ENCODE data around the gene CLASP2.

Gene CLASP2

DNA sequence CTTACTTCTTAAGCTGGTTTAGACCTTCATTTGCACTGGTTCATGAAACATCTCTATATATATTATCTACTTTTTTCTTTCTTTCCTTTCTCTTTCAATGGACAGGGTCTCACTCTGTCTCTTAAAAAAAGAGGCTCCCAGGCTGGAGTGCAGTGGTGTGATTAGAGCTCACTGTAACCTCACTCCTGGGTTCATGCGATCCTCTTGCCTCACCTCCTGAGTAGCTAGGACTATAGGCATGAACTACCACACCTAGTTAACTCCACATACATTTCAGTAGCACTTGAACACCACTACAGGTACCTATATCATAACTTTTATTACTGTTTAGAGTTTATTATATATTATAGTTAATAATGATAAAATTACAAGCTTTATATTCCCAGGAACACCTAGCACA lies 160.8 kb downstream of the CLASP2 start:
- TF ChIP-seq, protein P1, sequence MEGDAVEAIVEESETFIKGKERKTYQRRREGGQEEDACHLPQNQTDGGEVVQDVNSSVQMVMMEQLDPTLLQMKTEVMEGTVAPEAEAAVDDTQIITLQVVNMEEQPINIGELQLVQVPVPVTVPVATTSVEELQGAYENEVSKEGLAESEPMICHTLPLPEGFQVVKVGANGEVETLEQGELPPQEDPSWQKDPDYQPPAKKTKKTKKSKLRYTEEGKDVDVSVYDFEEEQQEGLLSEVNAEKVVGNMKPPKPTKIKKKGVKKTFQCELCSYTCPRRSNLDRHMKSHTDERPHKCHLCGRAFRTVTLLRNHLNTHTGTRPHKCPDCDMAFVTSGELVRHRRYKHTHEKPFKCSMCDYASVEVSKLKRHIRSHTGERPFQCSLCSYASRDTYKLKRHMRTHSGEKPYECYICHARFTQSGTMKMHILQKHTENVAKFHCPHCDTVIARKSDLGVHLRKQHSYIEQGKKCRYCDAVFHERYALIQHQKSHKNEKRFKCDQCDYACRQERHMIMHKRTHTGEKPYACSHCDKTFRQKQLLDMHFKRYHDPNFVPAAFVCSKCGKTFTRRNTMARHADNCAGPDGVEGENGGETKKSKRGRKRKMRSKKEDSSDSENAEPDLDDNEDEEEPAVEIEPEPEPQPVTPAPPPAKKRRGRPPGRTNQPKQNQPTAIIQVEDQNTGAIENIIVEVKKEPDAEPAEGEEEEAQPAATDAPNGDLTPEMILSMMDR (IDR thresholded peaks at IDR 0.05; ENCODE audit: low read depth, low read length), result no peak
- Histone ChIP-seq H3K27me3 (no peaks in the 10 kb centered on the region), H3K4me3 (ENCODE audit: low read depth, low read length) (no peak overlapping the region), H3K36me3 (no peaks in the 10 kb centered on the region), H3K9me3 (no peaks in the 10 kb centered on the region), H3K4me1 (no peaks in the 10 kb centered on the region)
- no peak for DNase-seq

DNA sequence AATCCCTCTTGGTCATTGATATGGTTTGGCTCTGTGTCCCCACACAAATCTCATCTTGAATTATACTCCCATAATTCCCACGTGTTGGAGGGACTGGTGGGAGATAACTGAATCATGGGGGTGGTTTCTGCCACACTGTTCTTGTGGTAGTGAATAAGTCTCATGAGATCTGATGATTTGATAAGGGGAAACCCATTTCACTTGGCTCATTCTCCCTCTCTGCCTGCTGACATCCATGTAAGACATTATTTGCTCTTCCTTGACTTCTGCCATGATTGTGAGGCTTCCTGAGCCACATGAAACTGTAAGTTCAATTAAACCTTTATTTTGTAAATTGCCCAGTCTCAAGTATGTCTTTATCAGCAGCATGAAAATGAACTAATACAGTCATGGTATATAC lies 171.0 kb downstream of the CLASP2 start:
- TF ChIP-seq, protein P1 (IDR thresholded peaks at IDR 0.05; ENCODE audit: low read depth, low read length), result no peak
- H3K4me3 ChIP-seq (ENCODE audit: low read depth, low read length), result no peak overlapping the region
- DNase-seq, result no peak
- no peaks in the 10 kb centered on the region for H3K36me3 ChIP-seq
- H3K9me3 ChIP-seq, result no peaks in the 10 kb centered on the region
- H3K4me1 ChIP-seq, result no peaks in the 10 kb centered on the region
- H3K27me3 ChIP-seq, result no peaks in the 10 kb centered on the region

DNA sequence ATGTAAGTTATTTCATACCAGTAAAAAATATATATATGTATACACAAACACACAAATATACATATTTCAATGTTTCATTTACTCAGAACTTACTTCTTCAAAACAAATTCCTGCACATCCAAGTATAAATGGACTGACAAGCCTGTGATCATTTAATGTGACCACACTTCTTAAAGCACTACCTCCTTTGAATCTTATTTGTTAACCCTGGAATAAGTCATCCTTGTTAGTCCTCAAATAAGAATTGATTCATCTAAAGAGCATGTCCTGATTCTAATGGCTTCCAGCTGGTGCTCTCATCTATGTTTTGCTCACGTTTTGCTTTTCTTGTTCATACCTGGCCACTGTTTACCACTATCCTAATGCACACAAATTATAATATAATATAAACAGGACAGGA lies 173.9 kb downstream of the CLASP2 start:
- H3K36me3 ChIP-seq, result no peaks in the 10 kb centered on the region
- no peak for DNase-seq
- no peaks in the 10 kb centered on the region for H3K9me3 ChIP-seq
- H3K4me3 ChIP-seq (ENCODE audit: low read depth, low read length), result no peak overlapping the region
- TF ChIP-seq, protein P1 (IDR thresholded peaks at IDR 0.05; ENCODE audit: low read depth, low read length), result no peak
- H3K4me1 ChIP-seq, result no peaks in the 10 kb centered on the region
- H3K27me3 ChIP-seq, result no peaks in the 10 kb centered on the region

DNA sequence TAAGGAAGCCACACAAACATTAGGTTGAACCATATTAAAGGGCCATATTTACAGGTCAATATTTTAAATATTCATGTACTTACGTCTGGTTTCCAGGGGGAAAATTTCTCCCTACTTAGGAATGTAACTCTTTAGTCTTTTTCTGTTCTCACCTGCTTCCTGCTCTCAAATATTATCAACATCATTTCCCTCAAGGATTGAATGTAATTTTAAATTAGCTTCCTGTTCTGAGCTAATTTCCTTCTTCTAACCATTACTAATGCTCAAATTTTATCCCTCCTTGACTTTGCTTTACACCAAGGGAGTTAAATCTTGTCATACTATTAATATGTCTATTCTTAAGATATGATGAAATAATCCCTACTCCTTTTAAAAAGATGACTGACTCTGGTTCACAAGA lies 174.5 kb downstream of the CLASP2 start:
- H3K4me3 ChIP-seq (ENCODE audit: low read depth, low read length), result no peak overlapping the region
- no peaks in the 10 kb centered on the region for H3K9me3 ChIP-seq
- H3K36me3 ChIP-seq, result no peaks in the 10 kb centered on the region
- H3K27me3 ChIP-seq, result no peaks in the 10 kb centered on the region
- TF ChIP-seq, protein P1 (IDR thresholded peaks at IDR 0.05; ENCODE audit: low read depth, low read length), result no peak
- DNase-seq, result no peak
- H3K4me1 ChIP-seq, result no peaks in the 10 kb centered on the region

GRCh38 chr3:33541918-33542317 lies 176.1 kb downstream of the CLASP2 start:
- DNase-seq, result no peak
- H3K9me3 ChIP-seq, result no peaks in the 10 kb centered on the region
- no peaks in the 10 kb centered on the region for H3K4me1 ChIP-seq
- H3K4me3 ChIP-seq (ENCODE audit: low read depth, low read length), result no peak overlapping the region
- no peaks in the 10 kb centered on the region for H3K36me3 ChIP-seq
- TF ChIP-seq, protein P1 (IDR thresholded peaks at IDR 0.05; ENCODE audit: low read depth, low read length), result no peak
- no peaks in the 10 kb centered on the region for H3K27me3 ChIP-seq

- H3K4me3 ChIP-seq (ENCODE audit: low read depth, low read length), result no peak overlapping the region
Measured at GRCh38 chr3:33538678-33539339, 179.2 kb downstream of the CLASP2 start.

More at GRCh38 chr3:33538678-33539339, 179.2 kb downstream of the CLASP2 start:
- no peaks in the 10 kb centered on the region for H3K27me3 ChIP-seq
- no peaks in the 10 kb centered on the region; the same call in 1 of the 2 replicates for H3K36me3 ChIP-seq
- no peak for DNase-seq
- no peaks in the 10 kb centered on the region for H3K4me1 ChIP-seq
- no peaks in the 10 kb centered on the region for H3K9me3 ChIP-seq
- TF ChIP-seq, protein P1 (IDR thresholded peaks at IDR 0.05; ENCODE audit: low read depth, low read length), result no peak

Measured in BE2C (cell line).